ENCODE results near the gene ZNF445.

GRCh38 chr3:44506556-44506955 is 29.1 kb upstream of the ZNF445 start:
- no peak for TF ChIP-seq CTCF (IDR thresholded peaks at IDR 0.05)
- no peak for TF ChIP-seq POLR2A (IDR thresholded peaks at IDR 0.05)
- no peak for TF ChIP-seq POLR2AphosphoS5 (IDR thresholded peaks at IDR 0.05)
